ENCODE results near the gene SIVA1. TPM values are rescaled to one million over a fixed set of nuclear protein-coding genes. Genes with fewer than 3 reads are reported as not detected.

The SIVA1 gene
- polyA plus RNA-seq, 3 donors = 102 to 193 (median 156) TPM

GRCh38 chr14:104802394-104803184, 49.6 kb downstream of the SIVA1 start:
- Histone ChIP-seq H3K4me1 (ENCODE audit: control insufficient read depth in 1 of 2, insufficient read depth in 2 of 2, low read length in 2 of 2) (peaks cover 18 to 23% of the 10 kb centered on the region in 2 donors), H3K4me3 (replicated peaks in 1 of 3; ENCODE audit: low read depth in 2 of 3, low read length in 3 of 3) (no peak overlapping the region), H3K79me2 (ENCODE audit: insufficient read depth, low read length) (no peaks in the 10 kb centered on the region), H3K27ac (ENCODE audit: low read depth in 1 of 2, low read length in 2 of 2) (no peak overlapping the region), H3K4me2 (replicated peaks; ENCODE audit: extremely low read depth, low read length, poor library complexity, severe bottlenecking) (no peak overlapping the region), H4K20me1 (ENCODE audit: insufficient read depth, low read length) (no peaks in the 10 kb centered on the region), H2AFZ (ENCODE audit: insufficient read depth, low read depth, low read length, poor library complexity, severe bottlenecking) (no peak overlapping the region), H3K9ac (ENCODE audit: insufficient read depth, low read length, poor library complexity, severe bottlenecking) (no peak overlapping the region), H3K36me3 (replicated peaks in 1 of 2; ENCODE audit: control insufficient read depth in 1 of 2, insufficient read depth in 2 of 2, low read length in 2 of 2) (no peaks in the 10 kb centered on the region), H3K9me3 (replicated peaks in 1 of 2; ENCODE audit: control insufficient read depth in 1 of 2, insufficient read depth in 1 of 2, low read length in 2 of 2) (no peaks in the 10 kb centered on the region), H3K27me3 (ENCODE audit: control insufficient read depth in 2 of 2, insufficient read depth in 2 of 2, low read length in 2 of 2) (peaks cover 0 to 28% of the 10 kb centered on the region in 2 donors)
- Mint-ChIP-seq H3K4me1 (peaks cover 27% of the 10 kb centered on the region), H3K27me3 (ENCODE audit: low read depth in 3 of 3) (peaks cover 20 to 42% (median 33%) of the 10 kb centered on the region in 3 donors), H3K4me3 (peak overlapping the region in 1 of 2 donors; percentile 53), H3K36me3 (peaks cover 0 to 4% of the 10 kb centered on the region in 2 donors), H3K27ac (peak overlapping the region in 1 of 7 donors; percentile 59), H3K9me3 (no peaks in the 10 kb centered on the region)
- no peak for TF ChIP-seq CTCF (IDR thresholded peaks at IDR 0.05)
- intact Hi-C loops (cut with micrococcal nuclease) = no loop called here
- 94% methylated on average over 15 of the region's 20 CpGs for WGBS (ENCODE audit: insufficient coverage)
- DNase-seq = no peak

DNA sequence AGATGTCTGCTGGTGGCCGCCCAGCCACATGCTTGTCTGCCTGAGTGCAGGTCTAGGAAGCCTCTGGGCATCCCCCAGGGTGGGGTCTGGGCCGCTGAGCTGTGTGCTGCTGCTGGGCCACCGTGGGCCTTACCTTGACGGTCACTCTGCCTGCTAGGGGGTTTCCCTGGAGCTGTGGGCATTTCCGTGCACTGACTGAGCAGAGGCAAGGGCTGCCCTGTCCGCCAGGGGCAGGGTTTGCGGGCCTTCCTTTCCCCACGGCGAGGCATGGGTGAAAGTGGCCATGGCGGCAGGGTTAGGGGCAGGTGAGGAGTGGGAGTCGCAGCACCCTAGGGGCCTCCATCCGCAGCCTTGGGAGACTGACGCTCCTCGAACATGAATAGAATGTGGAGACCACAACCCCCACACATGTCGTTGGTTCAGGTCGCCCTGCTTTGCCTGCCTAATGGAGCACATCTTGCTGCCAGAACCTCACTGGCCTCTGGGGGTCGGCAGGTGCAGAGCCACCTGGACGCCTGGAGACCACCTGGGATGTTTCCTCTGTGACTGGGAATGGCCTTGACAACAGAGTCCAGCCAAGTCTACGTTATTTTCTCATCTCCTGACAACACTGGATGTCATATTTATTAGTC, 50.4 kb downstream of the SIVA1 start:
- WGBS (ENCODE audit: insufficient coverage) = 95% methylated on average over 12 of the region's 19 CpGs
- Histone ChIP-seq H3K27me3 (ENCODE audit: control insufficient read depth in 2 of 2, insufficient read depth in 2 of 2, low read length in 2 of 2) (peaks cover 0 to 20% of the 10 kb centered on the region in 2 donors), H2AFZ (ENCODE audit: insufficient read depth, low read depth, low read length, poor library complexity, severe bottlenecking) (no peak overlapping the region), H4K20me1 (ENCODE audit: insufficient read depth, low read length) (no peaks in the 10 kb centered on the region), H3K9ac (ENCODE audit: insufficient read depth, low read length, poor library complexity, severe bottlenecking) (no peak overlapping the region), H3K9me3 (replicated peaks in 1 of 2; ENCODE audit: control insufficient read depth in 1 of 2, insufficient read depth in 1 of 2, low read length in 2 of 2) (no peaks in the 10 kb centered on the region), H3K79me2 (ENCODE audit: insufficient read depth, low read length) (no peaks in the 10 kb centered on the region), H3K4me1 (ENCODE audit: control insufficient read depth in 1 of 2, insufficient read depth in 2 of 2, low read length in 2 of 2) (peaks cover 18 to 23% of the 10 kb centered on the region in 2 donors), H3K4me3 (replicated peaks in 1 of 3; ENCODE audit: low read depth in 2 of 3, low read length in 3 of 3) (no peak overlapping the region), H3K4me2 (replicated peaks; ENCODE audit: extremely low read depth, low read length, poor library complexity, severe bottlenecking) (no peak overlapping the region), H3K27ac (ENCODE audit: low read depth in 1 of 2, low read length in 2 of 2) (no peak overlapping the region), H3K36me3 (replicated peaks in 1 of 2; ENCODE audit: control insufficient read depth in 1 of 2, insufficient read depth in 2 of 2, low read length in 2 of 2) (no peaks in the 10 kb centered on the region)
- peaks cover 17 to 34% (median 29%) of the 10 kb centered on the region in 3 donors for H3K27me3 Mint-ChIP-seq (ENCODE audit: low read depth in 3 of 3)
- no peak for TF ChIP-seq CTCF (IDR thresholded peaks at IDR 0.05)
- H3K9me3 Mint-ChIP-seq = no peaks in the 10 kb centered on the region
- H3K4me1 Mint-ChIP-seq = peaks cover 27% of the 10 kb centered on the region
- H3K4me3 Mint-ChIP-seq = no peak overlapping the region
- intact Hi-C loops (cut with micrococcal nuclease) = no loop called here
- H3K27ac Mint-ChIP-seq = no peak overlapping the region
- no peak for DNase-seq
- peaks cover 0 to 4% of the 10 kb centered on the region in 2 donors for H3K36me3 Mint-ChIP-seq

Measured in CD14-positive monocyte (primary cell).